Measurements from ENCODE around the gene RABGGTA. TPM values are rescaled to one million over a fixed set of nuclear protein-coding genes. Genes with fewer than 3 reads are reported as not detected.

RABGGTA gene
- total RNA-seq, 1 donor = 21.2 TPM

- DNase-seq (ENCODE audit: low read depth) = no peak
- no peak for TF ChIP-seq CTCF (IDR thresholded peaks at IDR 0.05; ENCODE audit: insufficient read depth, low read length)
- no peak overlapping the region for H3K4me3 ChIP-seq (ENCODE audit: low read depth, low read length)
Observed at GRCh38 chr14:24292118-24292807, 20.9 kb upstream of the RABGGTA start.

DNA sequence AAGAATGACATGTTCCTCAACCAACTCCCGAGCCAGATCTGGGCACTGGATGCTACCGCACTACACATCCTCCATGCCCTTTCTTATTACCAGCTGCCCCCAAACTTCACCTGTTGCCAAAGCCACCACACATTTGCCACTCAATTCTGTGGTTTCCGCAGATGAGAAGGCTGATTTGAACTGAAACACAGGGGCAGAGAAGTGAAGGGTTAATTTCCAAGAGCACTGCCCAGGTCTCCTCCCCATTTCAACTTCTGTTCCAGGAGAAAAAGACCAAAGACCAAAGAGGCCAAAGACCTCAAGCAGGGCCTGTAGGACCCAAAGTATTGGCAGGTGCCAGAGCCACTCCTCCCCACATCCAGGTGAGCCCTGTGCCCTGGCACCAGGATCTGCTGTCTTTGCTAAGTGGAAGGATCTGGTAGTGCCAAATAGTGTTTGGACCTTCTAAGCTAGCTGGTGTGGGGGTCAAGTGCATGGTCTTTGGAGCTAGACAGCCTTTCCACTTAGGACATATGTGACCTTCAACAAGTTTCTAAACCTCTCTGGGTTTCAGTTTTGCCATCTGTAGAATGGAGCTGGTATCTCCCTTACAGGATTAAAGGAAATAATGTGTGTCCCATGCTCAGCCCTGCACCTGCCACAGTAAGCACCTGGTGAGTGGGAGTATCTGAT, 20.2 kb upstream of the RABGGTA start:
- TF ChIP-seq CTCF (IDR thresholded peaks at IDR 0.05; ENCODE audit: insufficient read depth, low read length) = no peak
- no peak for DNase-seq (ENCODE audit: low read depth)
- no peak overlapping the region for H3K4me3 ChIP-seq (ENCODE audit: low read depth, low read length)

- TF ChIP-seq CTCF (IDR thresholded peaks at IDR 0.05; ENCODE audit: insufficient read depth, low read length) = no peak
- no peak overlapping the region for H3K4me3 ChIP-seq (ENCODE audit: low read depth, low read length)
- DNase-seq (ENCODE audit: low read depth) = no peak
Observed at GRCh38 chr14:24290746-24291145, 19.3 kb upstream of the RABGGTA start.

- TF ChIP-seq CTCF (IDR thresholded peaks at IDR 0.05; ENCODE audit: insufficient read depth, low read length) = no peak
- H3K4me3 ChIP-seq (ENCODE audit: low read depth, low read length) = no peak overlapping the region
- no peak for DNase-seq (ENCODE audit: low read depth)
Observed at GRCh38 chr14:24289649-24290280, 18.4 kb upstream of the RABGGTA start.

DNA sequence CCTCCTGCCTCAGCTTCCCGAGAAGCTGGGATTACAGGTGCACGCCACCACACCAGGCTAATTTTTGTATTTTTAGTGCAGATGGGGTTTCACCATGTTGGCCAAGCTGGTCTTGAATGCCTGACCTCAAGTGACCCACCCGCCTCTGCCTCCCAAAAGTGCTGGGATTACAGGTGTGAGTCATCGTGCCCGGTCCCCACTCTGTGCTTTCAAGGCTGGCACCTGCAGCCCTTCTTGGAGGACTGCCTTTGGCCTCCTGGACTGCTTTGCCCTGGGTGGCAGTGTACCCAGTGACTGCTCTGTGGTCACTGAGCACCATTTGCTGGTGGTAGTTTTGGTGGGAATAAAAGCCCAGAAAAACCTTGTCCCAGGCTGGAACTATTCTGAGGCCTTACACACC, 15.6 kb upstream of the RABGGTA start:
- no peak overlapping the region for H3K4me3 ChIP-seq (ENCODE audit: low read depth, low read length)
- TF ChIP-seq CTCF (IDR thresholded peaks at IDR 0.05; ENCODE audit: insufficient read depth, low read length) = no peak
- DNase-seq (ENCODE audit: low read depth) = no peak

DNA sequence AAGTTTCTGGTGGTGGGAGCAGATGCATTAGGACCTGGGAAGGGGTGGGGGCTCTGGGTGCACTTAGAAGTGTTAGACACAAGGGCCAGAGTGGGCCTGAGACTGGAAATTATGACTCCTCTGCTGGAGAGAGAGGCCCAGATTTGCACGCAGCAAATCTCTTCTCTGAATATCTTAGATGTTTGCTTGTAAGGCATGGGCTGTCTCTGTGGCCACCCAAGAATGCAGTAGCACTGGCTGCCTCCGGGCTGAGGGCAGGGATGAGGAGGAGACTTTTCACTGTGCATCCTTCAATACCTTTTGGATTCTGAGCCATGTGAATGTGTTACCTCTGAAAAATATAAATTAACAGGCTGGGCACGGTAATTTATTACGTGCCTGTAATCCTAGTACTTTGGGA, 14.0 kb upstream of the RABGGTA start:
- H3K4me3 ChIP-seq (ENCODE audit: low read depth, low read length) = no peak overlapping the region
- TF ChIP-seq CTCF (IDR thresholded peaks at IDR 0.05; ENCODE audit: insufficient read depth, low read length) = no peak
- DNase-seq (ENCODE audit: low read depth) = no peak
